Astrocyte (in vitro differentiated cells and primary cell): ENCODE measurements around the gene TMIGD3. TPM values are rescaled to one million over a fixed set of nuclear protein-coding genes. Genes with fewer than 3 reads are reported as not detected.
A peak's percentile ranks its signal among the peaks of the same experiment; 100 is the strongest.

Experiments used
- DNase-seq: peaks from one replicate; pipeline ENCODE4 v3.0.0-alpha.2; 2010; ENCODE audit warnings: low read depth
- FAIRE-seq: peaks from 2 replicates; lab custom pipeline; 2011; peaks lifted over from hg19 to GRCh38; lab: Jason Lieb, UNC
- H2AFZ ChIP-seq: 2 replicates; pipeline ENCODE4 v1.6.0; 2012; ENCODE audit warnings: low read depth, low read length, inconsistent platforms
- H3K27ac ChIP-seq: 2 replicates; pipeline ENCODE4 v1.5.1; 2011; ENCODE audit warnings: low read depth, low read length, inconsistent platforms
- H3K27me3 ChIP-seq: 2 replicates; pipeline ENCODE4 v1.6.0; 2011; ENCODE audit warnings: low read length, inconsistent platforms; ENCODE audit not compliant: insufficient read depth
- H3K36me3 ChIP-seq: 2 replicates; pipeline ENCODE4 v1.5.1; 2011; ENCODE audit warnings: low read length, inconsistent platforms; ENCODE audit not compliant: insufficient read depth
- H3K4me1 ChIP-seq: 2 replicates; pipeline ENCODE4 v1.5.1; 2011; ENCODE audit warnings: low read length, inconsistent platforms; ENCODE audit not compliant: insufficient read depth
- H3K4me2 ChIP-seq: 2 replicates; pipeline ENCODE4 v1.6.0; 2012; ENCODE audit warnings: low read length, inconsistent platforms
- H3K4me3 ChIP-seq: 2 replicates; pipeline ENCODE4 v1.5.1; 2011; ENCODE audit warnings: low read depth, mild to moderate bottlenecking, low read length, inconsistent platforms; ENCODE audit not compliant: insufficient read depth
- H3K79me2 ChIP-seq: 2 replicates; pipeline ENCODE4 v1.6.0; 2012; ENCODE audit warnings: mild to moderate bottlenecking, low read length, inconsistent platforms; ENCODE audit not compliant: insufficient read depth
- H3K9ac ChIP-seq: 2 replicates; pipeline ENCODE4 v1.6.0; 2012; ENCODE audit warnings: mild to moderate bottlenecking, low read length, inconsistent platforms
- H3K9me3 ChIP-seq: 2 replicates; pipeline ENCODE4 v1.5.1; 2012; ENCODE audit warnings: low read depth, mild to moderate bottlenecking, low read length, inconsistent platforms; ENCODE audit not compliant: insufficient read depth
- H4K20me1 ChIP-seq: 2 replicates; pipeline ENCODE4 v1.6.0; 2012; ENCODE audit warnings: low read length, inconsistent platforms; ENCODE audit not compliant: insufficient read depth
- H3K27ac Mint-ChIP-seq: one replicate; pipeline ENCODE4 v1.8.0; 2021; ENCODE audit warnings: mild to moderate bottlenecking, mixed read lengths; ENCODE audit not compliant: unreplicated experiment
- H3K27me3 Mint-ChIP-seq: one replicate; pipeline ENCODE4 v1.8.0; 2021; ENCODE audit warnings: low read depth, mixed read lengths; ENCODE audit not compliant: unreplicated experiment
- H3K36me3 Mint-ChIP-seq: one replicate; pipeline ENCODE4 v1.8.0; 2021; ENCODE audit warnings: low read depth, mixed read lengths; ENCODE audit not compliant: unreplicated experiment
- H3K4me1 Mint-ChIP-seq: one replicate; pipeline ENCODE4 v1.8.0; 2021; ENCODE audit warnings: low read depth, mixed read lengths; ENCODE audit not compliant: unreplicated experiment
- H3K4me3 Mint-ChIP-seq: one replicate; pipeline ENCODE4 v1.8.0; 2021; ENCODE audit warnings: mild to moderate bottlenecking, moderate library complexity, mixed read lengths; ENCODE audit not compliant: unreplicated experiment
- H3K9me3 Mint-ChIP-seq: one replicate; pipeline ENCODE4 v1.8.0; 2021; ENCODE audit warnings: mild to moderate bottlenecking, mixed read lengths; ENCODE audit not compliant: unreplicated experiment
- CTCF ChIP-seq: IDR thresholded peaks from 2 replicates; pipeline ENCODE4 v1.5.1; 2011; ENCODE audit warnings: low read depth, mild to moderate bottlenecking, inconsistent platforms, low read length, moderate library complexity; ENCODE audit not compliant: insufficient read depth
- EZH2 ChIP-seq: IDR thresholded peaks from 2 replicates; pipeline ENCODE4 v1.6.1; 2012; ENCODE audit warnings: mild to moderate bottlenecking, low read length, inconsistent platforms; ENCODE audit not compliant: insufficient read depth
- total RNA-seq: library from RNA; stranded (reverse); gene quantifications from 2 replicates; pipeline ENCODE4 v1.2.1, GENCODE V29; 2021

TMIGD3 gene
- total RNA-seq, 1 donor from 2014 or later: not detected

GRCh38 chr1:111542187-111542586 lies 38.8 kb upstream of the TMIGD3 start:
- H2AFZ ChIP-seq: peak overlapping the region; percentile 27
- H3K4me1 Mint-ChIP-seq: peaks cover 29% of the 10 kb centered on the region
- no peaks in the 10 kb centered on the region for H3K79me2 ChIP-seq
- DNase-seq: no peak
- H3K27me3 Mint-ChIP-seq: no peaks in the 10 kb centered on the region
- H3K4me1 ChIP-seq: peaks cover 26% of the 10 kb centered on the region
- FAIRE-seq: no peak
- H3K36me3 ChIP-seq: no peaks in the 10 kb centered on the region
- no peak overlapping the region for H3K4me3 ChIP-seq
- no peak overlapping the region for H3K4me3 Mint-ChIP-seq
- no peaks in the 10 kb centered on the region for H3K9me3 ChIP-seq
- H3K4me2 ChIP-seq: peak overlapping the region; percentile 67
- H3K36me3 Mint-ChIP-seq: no peaks in the 10 kb centered on the region
- H3K9ac ChIP-seq: no peak overlapping the region
- no peaks in the 10 kb centered on the region for H4K20me1 ChIP-seq
- TF ChIP-seq EZH2: no peak
- H3K9me3 Mint-ChIP-seq: no peaks in the 10 kb centered on the region
- H3K27me3 ChIP-seq: no peaks in the 10 kb centered on the region
- peak overlapping the region; percentile 77 for H3K27ac Mint-ChIP-seq
- H3K27ac ChIP-seq: no peak overlapping the region

GRCh38 chr1:111541721-111542120 lies 38.3 kb upstream of the TMIGD3 start:
- H3K4me3 Mint-ChIP-seq: no peak overlapping the region
- H3K9ac ChIP-seq: no peak overlapping the region
- no peak for TF ChIP-seq CTCF
- TF ChIP-seq EZH2: no peak
- peak; percentile 63 for DNase-seq
- H3K4me2 ChIP-seq: peak overlapping the region; percentile 67
- no peaks in the 10 kb centered on the region for H4K20me1 ChIP-seq
- no peak overlapping the region for H3K4me3 ChIP-seq
- H2AFZ ChIP-seq: no peak overlapping the region
- H3K27me3 ChIP-seq: no peaks in the 10 kb centered on the region
- no peaks in the 10 kb centered on the region for H3K36me3 ChIP-seq
- no peaks in the 10 kb centered on the region for H3K36me3 Mint-ChIP-seq
- H3K9me3 Mint-ChIP-seq: peaks cover 2% of the 10 kb centered on the region
- H3K27me3 Mint-ChIP-seq: no peaks in the 10 kb centered on the region
- FAIRE-seq: peak; percentile 85
- H3K27ac ChIP-seq: peak overlapping the region; percentile 6
- peaks cover 26% of the 10 kb centered on the region for H3K4me1 ChIP-seq
- H3K9me3 ChIP-seq: no peaks in the 10 kb centered on the region
- peaks cover 29% of the 10 kb centered on the region for H3K4me1 Mint-ChIP-seq
- H3K27ac Mint-ChIP-seq: peak overlapping the region; percentile 82
- H3K79me2 ChIP-seq: no peaks in the 10 kb centered on the region

GRCh38 chr1:111540928-111541327 lies 37.5 kb upstream of the TMIGD3 start:
- DNase-seq (no peak), FAIRE-seq (no peak)
- Histone ChIP-seq H3K27ac (no peak overlapping the region), H3K79me2 (no peaks in the 10 kb centered on the region), H3K9ac (no peak overlapping the region), H3K4me1 (peaks cover 27% of the 10 kb centered on the region), H3K4me3 (no peak overlapping the region), H3K27me3 (no peaks in the 10 kb centered on the region), H4K20me1 (no peaks in the 10 kb centered on the region), H2AFZ (no peak overlapping the region), H3K36me3 (no peaks in the 10 kb centered on the region), H3K9me3 (no peaks in the 10 kb centered on the region), H3K4me2 (no peak overlapping the region)
- peaks cover 29% of the 10 kb centered on the region for H3K4me1 Mint-ChIP-seq
- no peaks in the 10 kb centered on the region for H3K36me3 Mint-ChIP-seq
- no peaks in the 10 kb centered on the region for H3K27me3 Mint-ChIP-seq
- H3K27ac Mint-ChIP-seq: no peak overlapping the region
- H3K9me3 Mint-ChIP-seq: peaks cover 2% of the 10 kb centered on the region
- no peak overlapping the region for H3K4me3 Mint-ChIP-seq
- TF ChIP-seq CTCF (no peak), EZH2 (no peak)
